HepG2 (cell line): Measurements from ENCODE around the gene RAB38. TPM values are rescaled to one million over a fixed set of nuclear protein-coding genes. Genes with fewer than 3 reads are reported as not detected.

Experiments
- ATAC-seq: fragments of 200-7000 bp; cut with Tn5 transposase; 3 replicates; pipeline ENCODE4 v1.9.1; 2020; ENCODE audit warnings: mild to moderate bottlenecking, moderate library complexity
- BruUV-seq: library from RNA; stranded (reverse); fragments of 400-500 nt; replicated peaks from 2 replicates; lab custom pipeline; 2021; lab: Mats Ljungman, UMichigan
- CTCF ChIA-PET: fragments of 300-600 bp; formaldehyde crosslinking; extraction: SDS; loops from one replicate; lab custom pipeline; 2021; ENCODE audit warnings: low total read pairs, inconsistent platforms, low intra/inter-chr PET ratio; lab: Yijun Ruan, JAX
- POLR2A ChIA-PET: fragments of 350-600 bp; sonication (Branson Sonifier 250); formaldehyde crosslinking; loops from one replicate; lab custom pipeline; 2020; ENCODE audit warnings: antibody characterized with exemption, inconsistent platforms; lab: Yijun Ruan, JAX
- DNase-seq: peaks from one replicate; pipeline ENCODE4 v3.0.0-alpha.2; 2015; ENCODE audit warnings: low spot score
- FAIRE-seq: peaks from 3 replicates; lab custom pipeline; 2011; peaks lifted over from hg19 to GRCh38; lab: Jason Lieb, UNC
- H2AFZ ChIP-seq: one replicate; pipeline ENCODE4 v1.6.1; 2011; ENCODE audit warnings: low read length, inconsistent platforms
- H3K27ac ChIP-seq: fragments of 300-600 bp; 3 replicates; pipeline ENCODE4 v1.8.0; 2011; ENCODE audit warnings: mixed run types, mild to moderate bottlenecking, mixed read lengths, low read length, inconsistent platforms; ENCODE audit not compliant: insufficient read depth; ENCODE audit errors: extremely low read length
- H3K27me3 ChIP-seq, 2 experiments: fragments of 200-600 bp in 1 of 2; 2 replicates in 1 of 2; 3 replicates in 1 of 2; pipeline versions ENCODE4 v1.6.0 to v1.8.0; 2011; ENCODE audit warnings: low read length in 2 of 2, mild to moderate bottlenecking in 2 of 2, moderate library complexity in 2 of 2, inconsistent platforms in 1 of 2; ENCODE audit not compliant: insufficient read depth in 2 of 2, control insufficient read depth in 1 of 2
- H3K36me3 ChIP-seq, 2 experiments: fragments of 200-600 bp in 1 of 2; replicated peaks in 1 of 2; 2 replicates in 1 of 2; 3 replicates in 1 of 2; pipeline versions ENCODE4 v1.5.1 to v1.8.0; 2011; ENCODE audit warnings: low read length in 2 of 2, inconsistent platforms in 1 of 2; ENCODE audit not compliant: insufficient read depth in 2 of 2, control insufficient read depth in 1 of 2
- H3K4me1 ChIP-seq: 2 replicates; pipeline ENCODE4 v1.5.1; 2012; ENCODE audit warnings: low read length, inconsistent platforms; ENCODE audit not compliant: insufficient read depth
- H3K4me2 ChIP-seq: 2 replicates; pipeline ENCODE4 v1.6.0; 2011; ENCODE audit warnings: low read depth, low read length, inconsistent platforms
- H3K4me3 ChIP-seq, 3 experiments: fragments of 200-600 bp in 1 of 3; sonication (generic), shearing (Covaris generic) in 1 of 3; replicated peaks in 1 of 3; 2 replicates each; pipeline ENCODE4 v1.5.1; 2011 to 2016; ENCODE audit warnings: low read length in 3 of 3, inconsistent platforms in 2 of 3, low read depth in 2 of 3, mild to moderate bottlenecking in 2 of 3, control low read depth in 1 of 3, mixed read lengths in 1 of 3; ENCODE audit not compliant: insufficient read depth in 1 of 3
- H3K79me2 ChIP-seq: one replicate; pipeline ENCODE4 v1.6.1; 2011; ENCODE audit warnings: low read length, inconsistent platforms; ENCODE audit not compliant: insufficient read depth
- H3K9ac ChIP-seq: 2 replicates; pipeline ENCODE4 v1.6.0; 2011; ENCODE audit warnings: mild to moderate bottlenecking, low read depth, low read length, inconsistent platforms; ENCODE audit not compliant: insufficient read depth
- H3K9me3 ChIP-seq: 2 replicates; pipeline ENCODE4 v1.5.1; 2012; ENCODE audit warnings: mild to moderate bottlenecking, low read length
- H4K20me1 ChIP-seq: 2 replicates; pipeline ENCODE4 v1.6.0; 2011; ENCODE audit warnings: inconsistent platforms, mild to moderate bottlenecking, low read length, moderate library complexity; ENCODE audit not compliant: insufficient read depth
- ATRX ChIP-seq: sonication (generic); formaldehyde crosslinking; IDR thresholded peaks from 2 replicates; pipeline ENCODE4 v1.4.0; 2020; ENCODE audit warnings: missing genetic modification reagents, borderline replicate concordance
- FOXJ3 ChIP-seq: sonication (generic); formaldehyde crosslinking; IDR thresholded peaks from 2 replicates; pipeline ENCODE4 v1.4.0; 2020; ENCODE audit warnings: missing genetic modification reagents, mild to moderate bottlenecking, borderline replicate concordance
- MZF1 ChIP-seq: sonication (generic); formaldehyde crosslinking; IDR thresholded peaks from 2 replicates; pipeline ENCODE4 v1.8.1; 2023; ENCODE audit warnings: mild to moderate bottlenecking, missing genetic modification reagents, borderline replicate concordance
- NFKB2 ChIP-seq: sonication (generic); formaldehyde crosslinking; IDR thresholded peaks from 2 replicates; pipeline ENCODE4 v1.4.0; 2020; ENCODE audit warnings: missing genetic modification reagents, borderline replicate concordance
- NR2C2 ChIP-seq: sonication (generic); formaldehyde crosslinking; IDR thresholded peaks from 2 replicates; pipeline ENCODE4 v1.4.0; 2020; ENCODE audit warnings: missing genetic modification reagents, mild to moderate bottlenecking, moderate library complexity, borderline replicate concordance
- SNAPC4 ChIP-seq: sonication (generic); formaldehyde crosslinking; IDR thresholded peaks from 2 replicates; pipeline ENCODE4 v1.4.0; 2020; ENCODE audit warnings: mild to moderate bottlenecking, missing genetic modification reagents
- ZNF230 ChIP-seq: sonication (generic); formaldehyde crosslinking; IDR thresholded peaks from 2 replicates; pipeline ENCODE4 v1.4.0; 2020; ENCODE audit warnings: mild to moderate bottlenecking, missing genetic modification reagents
- ZNF713 ChIP-seq: sonication (generic); formaldehyde crosslinking; IDR thresholded peaks from 2 replicates; pipeline ENCODE4 v1.4.0; 2020; ENCODE audit warnings: mild to moderate bottlenecking, missing genetic modification reagents
- WGBS: methylation state at CpG from one replicate; pipeline ENCODE4 v1.1.6; 2017; ENCODE audit warnings: low lambda C conversion rate; 5-methylcytosine and 5-hydroxymethylcytosine counted together
- in situ Hi-C: cut with HindIII; loops from 2 replicates; pipeline ENCODE4 v1.10.0; 2017; ENCODE audit warnings: low pct_unique_long_range_greater_than_20kb; ENCODE audit not compliant: extremely low pct_ligation_motif_present
- intact Hi-C: fragments of 100-400 bp; cut with micrococcal nuclease; formaldehyde crosslinking; loops from one replicate; pipeline ENCODE4 v1.10.0; 2022; ENCODE audit not compliant: unreplicated experiment
- polyA plus RNA-seq, 8 experiments: library from polyadenylated mRNA; depleted of rRNA in 3 of 8; stranded (reverse) in 7 of 8; unstranded in 1 of 8; fragments of >200 nt; fragmentation: Illumina TruSeq in 4 of 8; extraction: Trizol in 4 of 8; gene quantifications; 2 replicates each; pipeline versions ENCODE4 v1.2.1 to v1.2.3, GENCODE V29; 2011 to 2016; ENCODE audit warnings: low read depth in 4 of 8, missing spikeins in 1 of 8, mixed read lengths in 1 of 8; ENCODE audit not compliant: insufficient read depth in 1 of 8
- total RNA-seq, 5 experiments: library from RNA; depleted of rRNA; stranded (reverse); fragments of >200 nt; fragmentation: Illumina TruSeq; extraction: Trizol; gene quantifications; 2 replicates each; pipeline ENCODE4 v1.2.3, GENCODE V29; 2016; ENCODE audit warnings: low read depth in 1 of 5
- TF ChIP-seq, protein P1 (sequence below): sonication (generic); formaldehyde crosslinking; IDR thresholded peaks from 2 replicates; pipeline ENCODE4 v1.4.0; 2020; ENCODE audit warnings: missing genetic modification reagents

RAB38 gene
- total and polyA plus RNA-seq, 2 of the 13 experiments (the other 11 are each of a cell fraction or from before 2014, with no cell fraction given): 0.13 to 0.30 TPM

GRCh38 chr11:88171982-88172381, 3.3 kb downstream of the RAB38 start:
- TF ChIP-seq ZNF713: no peak
- TF ChIP-seq NR2C2 (CRISPR knock-in tag): no peak
- TF ChIP-seq FOXJ3 (CRISPR knock-in tag): no peak
- no peak for TF ChIP-seq ATRX (CRISPR knock-in tag)
- no peak for TF ChIP-seq NFKB2 (CRISPR knock-in tag)
- TF ChIP-seq SNAPC4 (CRISPR knock-in tag): no peak
- no peak for TF ChIP-seq ZNF230
- TF ChIP-seq, protein P1, sequence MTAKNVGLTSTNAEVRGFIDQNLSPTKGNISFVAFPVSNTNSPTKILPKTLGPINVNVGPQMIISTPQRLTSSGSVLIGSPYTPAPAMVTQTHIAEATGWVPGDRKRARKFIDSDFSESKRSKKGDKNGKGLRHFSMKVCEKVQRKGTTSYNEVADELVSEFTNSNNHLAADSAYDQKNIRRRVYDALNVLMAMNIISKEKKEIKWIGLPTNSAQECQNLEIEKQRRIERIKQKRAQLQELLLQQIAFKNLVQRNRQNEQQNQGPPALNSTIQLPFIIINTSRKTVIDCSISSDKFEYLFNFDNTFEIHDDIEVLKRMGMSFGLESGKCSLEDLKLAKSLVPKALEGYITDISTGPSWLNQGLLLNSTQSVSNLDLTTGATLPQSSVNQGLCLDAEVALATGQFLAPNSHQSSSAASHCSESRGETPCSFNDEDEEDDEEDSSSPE (CRISPR knock-in tag): no peak
- no peak for TF ChIP-seq MZF1 (CRISPR knock-in tag)
- ChIA-PET CTCF (no interaction called here), POLR2A (no interaction called here)
- BruUV-seq: no TSS peak
- H3K9ac ChIP-seq: no peak overlapping the region
- H3K4me2 ChIP-seq: no peak overlapping the region
- intact Hi-C loops: no loop called here
- H3K9me3 ChIP-seq: no peaks in the 10 kb centered on the region
- no peaks in the 10 kb centered on the region for H3K79me2 ChIP-seq
- FAIRE-seq (no peak), ATAC-seq (no peak), DNase-seq (no peak)
- H3K4me1 ChIP-seq: no peaks in the 10 kb centered on the region
- H3K27me3 ChIP-seq: no peaks in the 10 kb centered on the region
- no peaks in the 10 kb centered on the region for H3K36me3 ChIP-seq
- no peak overlapping the region for H3K4me3 ChIP-seq
- no peak overlapping the region for H3K27ac ChIP-seq
- in situ Hi-C loops: no loop called here
- no peak overlapping the region for H2AFZ ChIP-seq
- H4K20me1 ChIP-seq: no peaks in the 10 kb centered on the region
- WGBS: 6% methylated on average over 2 of the region's 2 CpGs
